Measurements from ENCODE around the gene GNG2. TPM values are rescaled to one million over a fixed set of nuclear protein-coding genes. Genes with fewer than 3 reads are reported as not detected.
A peak's percentile ranks its signal among the peaks of the same experiment; 100 is the strongest.

Gene GNG2
- polyA plus RNA-seq, 1 of the 3 experiments (the other 2 are of a cell fraction): 17.8 TPM

- WGBS (ENCODE audit: low lambda C conversion rate): 86% methylated on average over 7 of the region's 7 CpGs
- POLR2A ChIA-PET: no interaction called here
These were observed 112.2 kb downstream of the GNG2 start for GRCh38 chr14:51972566-51972965.

GRCh38 chr14:51977075-51977474 lies 116.7 kb downstream of the GNG2 start:
- Histone ChIP-seq H3K4me1 (ENCODE audit: control insufficient read depth in 1 of 2, insufficient read depth in 2 of 2, low read depth in 1 of 2, low read length in 1 of 2) (peaks cover 0 to 5% of the 10 kb centered on the region in 2 experiments; a peak in 2 of 4 replicates), H3F3A (replicated peaks; ENCODE audit: insufficient read depth) (no peaks in the 10 kb centered on the region), H3K27ac (ENCODE audit: low read depth in 2 of 2, low read length in 1 of 2) (no peak overlapping the region), H4K20me1 (ENCODE audit: insufficient read depth) (no peaks in the 10 kb centered on the region), H3K36me3 (replicated peaks in 1 of 2; ENCODE audit: control insufficient read depth in 1 of 2, insufficient read depth in 2 of 2, low read length in 1 of 2) (no peaks in the 10 kb centered on the region), H3K4me3 (ENCODE audit: low read depth in 2 of 2, low read length in 1 of 2) (no peak overlapping the region), H3K9ac (no peak overlapping the region), H3K9me2 (no peaks in the 10 kb centered on the region), H3K9me3 (no peaks in the 10 kb centered on the region), H3K4me2 (no peak overlapping the region), H3K27me3 (ENCODE audit: insufficient read depth) (no peaks in the 10 kb centered on the region), H2AFZ (ENCODE audit: low read depth) (no peak overlapping the region), H3K79me2 (ENCODE audit: insufficient read depth) (no peaks in the 10 kb centered on the region)
- TF ChIP-seq RXRA (IDR thresholded peaks at IDR 0.05; ENCODE audit: borderline replicate concordance, low read depth) (no peak), MAX (IDR thresholded peaks at IDR 0.05; ENCODE audit: low read depth) (no peak), POLR2AphosphoS5 (IDR thresholded peaks at IDR 0.05; ENCODE audit: low read depth, low read length) (no peak), PBX3 (IDR thresholded peaks at IDR 0.05) (no peak)
- no peak for DNase-seq
- CTCF ChIA-PET: interaction anchor here (2.2 to 7.1 kb wide), 5 partner anchors 10 to 694 kb away, joined by 10 to 81 read pairs (median 35); partner anchors contain the start of gene GNG2
- POLR2A ChIA-PET: no interaction called here
- WGBS (ENCODE audit: low lambda C conversion rate): 97% methylated on average over 5 of the region's 5 CpGs

More at GRCh38 chr14:51972566-51972965, 112.2 kb downstream of the GNG2 start:
- Histone ChIP-seq H3K4me1 (ENCODE audit: control insufficient read depth in 1 of 2, insufficient read depth in 2 of 2, low read depth in 1 of 2, low read length in 1 of 2) (peaks cover 0 to 3% of the 10 kb centered on the region in 2 experiments; a peak in 1 of 4 replicates), H3K27me3 (ENCODE audit: insufficient read depth) (no peaks in the 10 kb centered on the region), H3K36me3 (replicated peaks in 1 of 2; ENCODE audit: control insufficient read depth in 1 of 2, insufficient read depth in 2 of 2, low read length in 1 of 2) (no peaks in the 10 kb centered on the region), H3K9me2 (no peaks in the 10 kb centered on the region), H3K4me2 (no peak overlapping the region), H3K9me3 (no peaks in the 10 kb centered on the region), H3K4me3 (ENCODE audit: low read depth in 2 of 2, low read length in 1 of 2) (no peak overlapping the region), H3K79me2 (ENCODE audit: insufficient read depth) (no peaks in the 10 kb centered on the region), H3K9ac (no peak overlapping the region), H3K27ac (ENCODE audit: low read depth in 2 of 2, low read length in 1 of 2) (no peak overlapping the region), H3F3A (replicated peaks; ENCODE audit: insufficient read depth) (no peaks in the 10 kb centered on the region), H4K20me1 (ENCODE audit: insufficient read depth) (no peaks in the 10 kb centered on the region), H2AFZ (ENCODE audit: low read depth) (no peak overlapping the region)
- no peak for DNase-seq
- CTCF ChIA-PET: interaction anchor here (0.6 to 2.5 kb wide), 2 partner anchors 130 to 689 kb away, joined by 3 to 5 read pairs; no protein-coding TSS in a partner anchor
- no peak for TF ChIP-seq MEF2A (IDR thresholded peaks at IDR 0.05; ENCODE audit: borderline replicate concordance, low read depth)
- TF ChIP-seq JUND (IDR thresholded peaks at IDR 0.05): no peak
- TF ChIP-seq RCOR1 (IDR thresholded peaks at IDR 0.05; ENCODE audit: low read length): no peak

- H3F3A ChIP-seq (replicated peaks; ENCODE audit: insufficient read depth): no peaks in the 10 kb centered on the region
- H3K9me2 ChIP-seq: no peaks in the 10 kb centered on the region
- CTCF ChIA-PET: interaction anchor here (0.6 to 7.1 kb wide), 55 partner anchors 8 to 956 kb away, joined by 3 to 81 read pairs (median 4); partner anchors contain the start of genes FRMD6, GNG2 and RTRAF
- H3K79me2 ChIP-seq (ENCODE audit: insufficient read depth): no peaks in the 10 kb centered on the region
- H4K20me1 ChIP-seq (ENCODE audit: insufficient read depth): no peaks in the 10 kb centered on the region
- no peak overlapping the region for H3K9ac ChIP-seq
- 25% methylated on average over 2 of the region's 2 CpGs for WGBS (ENCODE audit: low lambda C conversion rate)
- H2AFZ ChIP-seq (ENCODE audit: low read depth): no peak overlapping the region
- H3K27ac ChIP-seq (ENCODE audit: low read depth in 2 of 2, low read length in 1 of 2): peak overlapping the region in 1 of 2 experiments; percentile 55; a peak in 1 of 4 replicates
- POLR2A ChIA-PET: interaction anchor here (0.6 to 2.0 kb wide), 2 partner anchors 9 to 118 kb away, joined by 3 to 9 read pairs; partner anchors contain the start of gene GNG2
- no peak for TF ChIP-seq MEF2A (IDR thresholded peaks at IDR 0.05; ENCODE audit: borderline replicate concordance, low read depth)
- TF ChIP-seq USF2 (IDR thresholded peaks at IDR 0.05; ENCODE audit: borderline replicate concordance, low read depth, low read length): no peak
- TF ChIP-seq JUND (IDR thresholded peaks at IDR 0.05): no peak
- TF ChIP-seq TAF1 (IDR thresholded peaks at IDR 0.05; ENCODE audit: borderline replicate concordance, low read depth, low read length): no peak
- no peak for TF ChIP-seq ELF1 (IDR thresholded peaks at IDR 0.05)
- no peak for TF ChIP-seq GATA2 (CRISPR knock-in tag; IDR thresholded peaks at IDR 0.05)
- no peak for TF ChIP-seq GABPA (IDR thresholded peaks at IDR 0.05; ENCODE audit: low read depth)
- TF ChIP-seq IRF3 (IDR thresholded peaks at IDR 0.05; ENCODE audit: low read depth, low read length): no peak
- TF ChIP-seq FOSL2 (IDR thresholded peaks at IDR 0.05; ENCODE audit: borderline replicate concordance, low read depth): no peak
- no peak for TF ChIP-seq RXRA (IDR thresholded peaks at IDR 0.05; ENCODE audit: borderline replicate concordance, low read depth)
- H3K4me2 ChIP-seq: no peak overlapping the region
- H3K27me3 ChIP-seq (ENCODE audit: insufficient read depth): no peaks in the 10 kb centered on the region
- no peaks in the 10 kb centered on the region for H3K36me3 ChIP-seq (replicated peaks in 1 of 2; ENCODE audit: control insufficient read depth in 1 of 2, insufficient read depth in 2 of 2, low read length in 1 of 2)
- H3K9me3 ChIP-seq: no peaks in the 10 kb centered on the region
- no peak overlapping the region for H3K4me3 ChIP-seq (ENCODE audit: low read depth in 2 of 2, low read length in 1 of 2)
- DNase-seq: no peak
- peaks cover 0 to 2% of the 10 kb centered on the region in 2 experiments; a peak in 2 of 4 replicates for H3K4me1 ChIP-seq (ENCODE audit: control insufficient read depth in 1 of 2, insufficient read depth in 2 of 2, low read depth in 1 of 2, low read length in 1 of 2)
These were observed 118.3 kb downstream of the GNG2 start for GRCh38 chr14:51978681-51979085.

All from SK-N-SH (cell line).